Measurements from ENCODE around the gene NRSN2.

The NRSN2 gene

DNA sequence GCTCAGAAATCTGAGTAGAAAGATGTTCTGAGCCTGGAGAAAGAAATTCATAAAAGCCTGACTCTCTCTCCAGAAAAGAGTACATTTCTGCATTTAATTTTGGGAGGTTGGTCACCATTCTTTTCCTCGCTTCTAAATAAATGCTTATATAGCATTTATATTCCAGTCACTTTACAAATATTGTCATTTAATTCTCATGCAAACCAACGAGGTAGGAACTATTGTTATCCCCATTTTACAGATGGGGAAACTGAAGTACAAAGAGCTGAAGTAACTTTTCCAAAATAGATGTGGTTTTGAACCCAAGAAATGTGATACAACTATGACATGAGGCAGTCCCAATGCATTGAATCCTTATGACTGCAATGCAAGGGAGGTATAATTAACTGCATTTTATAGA is 29.2 kb downstream of the NRSN2 start:
- H3K27ac ChIP-seq = peak overlapping the region; percentile 99

DNA sequence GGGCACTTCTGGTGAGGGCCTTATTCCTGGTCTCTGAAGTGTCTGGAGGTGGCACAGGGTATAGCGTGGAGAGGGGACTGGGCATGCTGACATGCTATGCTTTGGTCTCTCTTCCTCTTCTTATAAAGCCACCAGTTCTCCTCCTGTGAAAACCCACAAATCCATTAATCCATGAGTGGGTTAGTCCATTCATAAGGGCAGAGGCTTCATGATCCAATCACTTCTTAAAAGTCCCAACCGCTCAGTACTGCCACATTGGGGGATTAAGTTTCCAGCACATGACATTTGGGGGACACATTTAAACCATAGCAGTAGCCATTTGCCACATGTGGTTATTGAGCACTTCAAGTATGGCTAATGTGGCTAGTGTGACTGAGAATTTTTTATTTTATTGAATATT is 29.8 kb downstream of the NRSN2 start:
- H3K27ac ChIP-seq = peak overlapping the region; percentile 99
- TF ChIP-seq ZFX (IDR thresholded peaks at IDR 0.05; ENCODE audit: borderline replicate concordance) = no peak
- TF ChIP-seq, protein P1, sequence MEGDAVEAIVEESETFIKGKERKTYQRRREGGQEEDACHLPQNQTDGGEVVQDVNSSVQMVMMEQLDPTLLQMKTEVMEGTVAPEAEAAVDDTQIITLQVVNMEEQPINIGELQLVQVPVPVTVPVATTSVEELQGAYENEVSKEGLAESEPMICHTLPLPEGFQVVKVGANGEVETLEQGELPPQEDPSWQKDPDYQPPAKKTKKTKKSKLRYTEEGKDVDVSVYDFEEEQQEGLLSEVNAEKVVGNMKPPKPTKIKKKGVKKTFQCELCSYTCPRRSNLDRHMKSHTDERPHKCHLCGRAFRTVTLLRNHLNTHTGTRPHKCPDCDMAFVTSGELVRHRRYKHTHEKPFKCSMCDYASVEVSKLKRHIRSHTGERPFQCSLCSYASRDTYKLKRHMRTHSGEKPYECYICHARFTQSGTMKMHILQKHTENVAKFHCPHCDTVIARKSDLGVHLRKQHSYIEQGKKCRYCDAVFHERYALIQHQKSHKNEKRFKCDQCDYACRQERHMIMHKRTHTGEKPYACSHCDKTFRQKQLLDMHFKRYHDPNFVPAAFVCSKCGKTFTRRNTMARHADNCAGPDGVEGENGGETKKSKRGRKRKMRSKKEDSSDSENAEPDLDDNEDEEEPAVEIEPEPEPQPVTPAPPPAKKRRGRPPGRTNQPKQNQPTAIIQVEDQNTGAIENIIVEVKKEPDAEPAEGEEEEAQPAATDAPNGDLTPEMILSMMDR (IDR thresholded peaks at IDR 0.05) = no peak

More for the DNA sequence above, 29.2 kb downstream of the NRSN2 start:
- no peak for TF ChIP-seq ZFX (IDR thresholded peaks at IDR 0.05; ENCODE audit: borderline replicate concordance)
- TF ChIP-seq, protein P1 (IDR thresholded peaks at IDR 0.05) = no peak

DNA sequence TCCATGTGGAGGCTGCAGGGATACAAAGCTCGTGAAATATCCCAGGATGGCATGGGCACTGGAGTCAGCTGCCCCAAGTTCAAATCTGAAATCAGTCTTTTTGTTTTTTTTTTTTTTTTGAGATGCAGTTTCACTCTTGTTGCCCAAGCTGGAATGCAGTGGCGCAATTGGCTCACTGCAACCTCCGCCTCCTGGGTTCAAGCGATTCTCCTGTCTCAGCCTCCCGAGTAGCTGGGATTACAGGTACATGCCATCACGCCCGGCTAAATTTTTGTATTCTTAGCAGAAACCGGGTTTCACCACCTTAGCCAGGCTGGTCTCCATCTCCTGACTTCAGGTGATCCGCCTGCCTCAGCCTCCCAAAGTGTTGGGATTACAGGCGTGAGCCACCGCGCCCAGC is 30.7 kb downstream of the NRSN2 start:
- H3K27ac ChIP-seq = peak overlapping the region; percentile 99

DNA sequence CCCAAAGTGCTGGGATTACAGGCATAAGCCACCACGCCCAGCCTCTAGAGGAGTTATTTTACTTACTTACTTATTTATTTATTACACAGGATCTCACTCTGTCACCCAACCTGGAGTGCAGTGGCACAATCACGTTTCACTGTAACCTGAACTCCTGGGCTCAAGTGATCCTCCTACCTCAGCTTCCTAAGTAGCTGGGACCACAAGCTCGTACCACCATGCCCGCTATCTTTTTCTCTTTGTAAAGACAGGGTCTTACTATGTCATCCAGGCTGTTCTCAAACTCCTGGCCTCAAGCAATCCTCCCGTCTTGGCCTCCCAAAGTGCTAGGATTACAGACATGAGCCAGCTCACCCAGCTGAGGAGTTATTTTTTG is 32.0 kb downstream of the NRSN2 start:
- TF ChIP-seq, protein P1 (IDR thresholded peaks at IDR 0.05) = no peak
- no peak for TF ChIP-seq ZFX (IDR thresholded peaks at IDR 0.05; ENCODE audit: borderline replicate concordance)
- H3K27ac ChIP-seq = peak overlapping the region; percentile 99

DNA sequence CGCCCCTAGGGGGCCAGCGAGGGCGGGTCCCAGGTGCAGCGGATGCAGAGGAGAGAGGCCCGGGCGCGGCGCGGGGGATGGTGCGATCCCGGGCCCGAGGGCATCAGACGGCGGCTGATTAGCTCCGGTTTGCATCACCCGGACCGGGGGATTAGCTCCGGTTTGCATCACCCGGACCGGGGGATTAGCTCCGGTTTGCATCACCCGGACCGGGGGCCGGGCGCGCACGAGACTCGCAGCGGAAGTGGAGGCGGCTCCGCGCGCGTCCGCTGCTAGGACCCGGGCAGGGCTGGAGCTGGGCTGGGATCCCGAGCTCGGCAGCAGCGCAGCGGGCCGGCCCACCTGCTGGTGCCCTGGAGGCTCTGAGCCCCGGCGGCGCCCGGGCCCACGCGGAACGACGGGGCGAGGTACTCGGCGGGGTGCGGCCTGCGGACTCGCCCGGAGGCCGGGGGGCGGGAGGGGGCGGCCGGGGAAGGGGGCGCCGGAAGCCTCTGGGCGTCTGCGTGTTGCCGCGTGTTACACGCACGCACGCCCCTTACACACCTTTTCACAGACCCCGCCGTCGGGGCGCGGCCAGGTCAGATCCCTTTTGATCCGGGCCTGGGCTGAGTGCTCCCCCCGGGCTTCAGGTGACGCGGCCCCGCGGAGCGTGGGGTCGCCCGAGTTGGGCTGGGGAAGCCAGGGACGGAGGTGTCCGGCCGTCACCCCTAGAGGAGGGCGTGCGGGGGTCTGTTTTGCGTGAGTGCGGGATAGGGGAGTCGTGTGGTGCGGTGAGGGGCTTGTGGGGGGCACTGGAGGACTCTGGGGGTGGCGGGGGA is 34.1 kb downstream of the NRSN2 start:
- peak overlapping the region; percentile 99 for H3K27ac ChIP-seq
- TF ChIP-seq, protein P1 (IDR thresholded peaks at IDR 0.05) = peak; percentile 37
- no peak for TF ChIP-seq ZFX (IDR thresholded peaks at IDR 0.05; ENCODE audit: borderline replicate concordance)

DNA sequence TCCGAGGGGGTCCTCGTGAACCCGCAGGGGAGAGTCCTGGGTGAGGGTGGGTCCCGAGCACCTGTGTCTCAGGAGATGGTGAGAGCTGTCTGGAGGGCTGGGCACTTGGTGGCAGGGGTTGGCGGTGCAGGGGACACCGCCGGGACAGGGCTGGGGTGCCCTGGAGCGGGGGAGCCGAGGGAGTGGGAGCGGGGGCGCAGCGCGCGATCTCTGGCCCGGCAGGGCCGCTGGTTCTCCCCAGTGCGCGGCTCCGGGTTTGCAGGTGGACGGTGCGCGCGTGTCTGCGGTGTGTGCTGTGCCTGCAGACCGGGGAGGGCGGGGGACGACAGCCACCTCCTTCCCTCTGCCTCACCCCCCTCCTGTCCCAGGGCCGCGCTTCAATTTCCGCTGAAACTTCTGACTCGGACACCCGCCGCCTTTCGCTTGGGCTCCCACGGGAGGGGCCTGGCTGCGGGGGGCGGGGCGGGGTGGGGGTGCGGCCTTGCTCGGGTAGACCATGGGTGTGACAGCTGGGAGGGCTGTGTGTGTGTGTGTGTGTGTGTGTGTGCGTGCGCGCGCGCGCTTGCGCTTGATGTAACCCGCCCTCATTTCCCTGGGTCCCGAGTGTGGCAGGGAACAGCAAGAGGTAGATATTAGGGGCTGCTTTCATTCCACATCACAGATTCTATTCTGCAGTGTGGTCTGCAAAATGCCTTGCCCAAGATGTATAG is 34.8 kb downstream of the NRSN2 start:
- H3K27ac ChIP-seq = peak overlapping the region; percentile 99
- TF ChIP-seq, protein P1 (IDR thresholded peaks at IDR 0.05) = no peak
- TF ChIP-seq ZFX (IDR thresholded peaks at IDR 0.05; ENCODE audit: borderline replicate concordance) = no peak

DNA sequence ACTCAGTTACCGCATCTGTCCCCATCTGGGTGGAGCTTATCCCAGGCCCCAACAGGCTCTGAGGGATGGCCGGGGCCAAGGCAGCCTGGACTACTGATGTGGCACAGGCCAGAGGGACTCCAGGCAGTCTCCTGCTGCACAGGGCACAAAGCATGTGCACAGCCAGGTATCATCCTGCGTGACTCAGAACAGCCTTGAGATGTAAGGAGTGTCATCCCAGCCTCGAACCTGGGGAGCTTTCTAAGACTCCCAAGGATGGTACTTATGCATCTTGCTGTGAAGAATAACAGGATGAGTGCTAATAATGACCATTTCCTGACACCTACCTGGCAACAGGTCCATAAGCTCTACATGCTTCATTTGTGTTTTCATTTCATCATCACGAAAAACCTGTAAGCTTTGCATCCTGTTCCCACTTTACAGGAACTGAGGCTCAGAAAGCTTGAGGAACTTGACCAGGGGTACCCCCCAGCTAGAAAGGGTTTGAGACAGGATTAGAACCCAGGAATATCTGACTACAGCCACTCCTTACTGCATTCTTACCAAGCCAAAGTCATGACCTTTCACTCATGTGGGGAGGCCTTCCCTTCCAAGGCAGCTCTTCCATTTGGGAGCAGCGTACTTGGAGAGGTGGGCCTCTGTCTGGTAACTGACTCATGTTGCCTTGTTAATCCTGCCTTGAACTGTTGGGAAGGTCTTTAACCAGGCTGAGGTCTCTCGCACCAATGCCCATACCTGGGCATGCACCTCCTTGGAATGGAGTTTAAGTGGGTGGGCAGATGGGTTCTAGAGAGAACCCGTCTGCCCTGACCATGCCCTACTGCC is 35.6 kb downstream of the NRSN2 start:
- TF ChIP-seq, protein P1 (IDR thresholded peaks at IDR 0.05) = no peak
- no peak for TF ChIP-seq ZFX (IDR thresholded peaks at IDR 0.05; ENCODE audit: borderline replicate concordance)
- peak overlapping the region; percentile 99 for H3K27ac ChIP-seq

All from 22Rv1 (cell line).